ENCODE results near the gene PTPDC1.

PTPDC1 gene

DNA sequence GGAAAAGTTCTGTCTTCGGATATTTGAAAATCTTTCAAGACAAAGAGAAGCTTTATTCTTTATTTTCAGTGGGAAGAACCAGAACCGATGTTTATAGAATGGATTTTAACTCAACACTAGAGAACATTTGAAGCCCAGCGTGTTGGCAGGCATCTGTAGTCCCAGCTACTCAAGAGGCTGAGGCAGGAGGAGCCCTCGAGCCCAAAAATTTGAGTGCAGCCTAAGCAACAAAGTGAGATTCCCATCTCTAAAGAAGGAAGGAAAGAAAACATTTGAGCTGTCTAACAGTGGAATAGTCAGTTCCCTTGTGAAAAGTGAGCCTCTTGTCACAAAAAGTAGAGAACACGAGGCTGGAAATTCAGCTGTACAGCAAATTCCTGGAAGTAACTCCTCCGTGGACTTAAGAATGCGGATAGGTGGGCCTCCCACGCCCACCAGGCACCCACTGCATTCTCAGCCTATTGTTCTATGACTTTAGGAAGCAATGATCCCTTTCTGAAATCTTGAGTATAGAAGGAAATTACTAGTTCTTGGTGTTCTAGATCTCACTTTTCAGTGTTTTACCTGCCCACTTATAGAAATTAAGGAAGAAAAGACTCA, 2.3 kb upstream of the PTPDC1 start:
- TF ChIP-seq, protein P1, sequence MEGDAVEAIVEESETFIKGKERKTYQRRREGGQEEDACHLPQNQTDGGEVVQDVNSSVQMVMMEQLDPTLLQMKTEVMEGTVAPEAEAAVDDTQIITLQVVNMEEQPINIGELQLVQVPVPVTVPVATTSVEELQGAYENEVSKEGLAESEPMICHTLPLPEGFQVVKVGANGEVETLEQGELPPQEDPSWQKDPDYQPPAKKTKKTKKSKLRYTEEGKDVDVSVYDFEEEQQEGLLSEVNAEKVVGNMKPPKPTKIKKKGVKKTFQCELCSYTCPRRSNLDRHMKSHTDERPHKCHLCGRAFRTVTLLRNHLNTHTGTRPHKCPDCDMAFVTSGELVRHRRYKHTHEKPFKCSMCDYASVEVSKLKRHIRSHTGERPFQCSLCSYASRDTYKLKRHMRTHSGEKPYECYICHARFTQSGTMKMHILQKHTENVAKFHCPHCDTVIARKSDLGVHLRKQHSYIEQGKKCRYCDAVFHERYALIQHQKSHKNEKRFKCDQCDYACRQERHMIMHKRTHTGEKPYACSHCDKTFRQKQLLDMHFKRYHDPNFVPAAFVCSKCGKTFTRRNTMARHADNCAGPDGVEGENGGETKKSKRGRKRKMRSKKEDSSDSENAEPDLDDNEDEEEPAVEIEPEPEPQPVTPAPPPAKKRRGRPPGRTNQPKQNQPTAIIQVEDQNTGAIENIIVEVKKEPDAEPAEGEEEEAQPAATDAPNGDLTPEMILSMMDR (IDR thresholded peaks at IDR 0.05), result no peak

DNA sequence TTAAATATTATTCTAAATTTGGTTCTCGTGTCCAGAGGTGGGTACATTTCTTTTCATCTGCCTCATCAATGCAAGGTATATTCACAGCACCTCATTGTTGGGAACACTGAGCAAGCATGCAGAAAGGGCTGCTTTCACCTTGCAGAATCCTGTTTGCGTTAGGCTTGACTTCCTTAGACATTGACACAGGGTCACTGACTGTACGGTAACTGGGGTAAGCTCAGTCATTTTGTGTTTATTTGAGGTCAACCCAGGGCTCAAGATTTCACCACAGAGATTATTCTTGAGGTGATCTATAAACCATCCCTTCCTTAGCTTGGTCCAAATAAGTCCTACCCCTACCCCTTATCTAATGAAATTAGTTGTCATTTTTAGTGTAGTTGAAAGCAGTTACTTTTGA, 1.7 kb upstream of the PTPDC1 start:
- TF ChIP-seq, protein P1 (IDR thresholded peaks at IDR 0.05), result no peak

DNA sequence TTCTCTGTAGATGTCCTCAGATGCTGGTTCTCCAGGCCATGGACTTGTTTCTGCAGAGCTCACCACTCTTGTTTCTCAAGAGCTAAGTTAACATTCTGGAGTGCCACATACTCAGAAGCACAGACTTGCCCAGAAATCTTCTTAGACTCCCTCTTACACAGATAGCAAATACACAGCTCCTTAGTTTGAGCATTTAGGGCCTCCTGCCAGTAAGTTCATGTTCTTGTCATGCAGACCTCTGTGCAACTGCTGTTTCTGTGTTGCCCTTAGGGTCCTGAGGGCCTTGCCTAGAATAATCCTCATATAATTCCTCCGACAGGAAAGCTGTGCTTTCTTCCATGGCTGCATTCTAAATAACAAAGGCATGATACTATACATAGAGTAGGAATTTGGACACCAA, 1.3 kb upstream of the PTPDC1 start:
- TF ChIP-seq, protein P1 (IDR thresholded peaks at IDR 0.05), result no peak

DNA sequence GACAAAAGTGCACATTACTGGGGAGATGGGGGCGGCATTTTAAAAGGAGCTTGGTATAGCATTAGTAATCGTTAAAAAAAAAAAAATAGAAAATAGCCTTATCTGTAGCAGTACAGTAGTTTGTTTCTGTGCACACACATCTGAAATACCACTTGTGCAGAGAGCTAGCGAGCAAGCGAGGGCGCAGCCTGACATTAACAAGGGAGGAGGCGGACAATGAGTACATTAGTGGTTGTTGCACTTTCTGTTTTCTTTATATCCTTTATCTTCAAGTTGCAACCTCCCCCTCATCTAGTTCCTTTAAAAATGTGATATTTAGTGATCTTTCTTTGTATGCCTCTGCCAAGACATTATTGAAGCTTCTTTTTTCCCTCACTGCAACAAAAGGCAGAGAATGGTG, 880 bp upstream of the PTPDC1 start:
- TF ChIP-seq, protein P1 (IDR thresholded peaks at IDR 0.05), result no peak

DNA sequence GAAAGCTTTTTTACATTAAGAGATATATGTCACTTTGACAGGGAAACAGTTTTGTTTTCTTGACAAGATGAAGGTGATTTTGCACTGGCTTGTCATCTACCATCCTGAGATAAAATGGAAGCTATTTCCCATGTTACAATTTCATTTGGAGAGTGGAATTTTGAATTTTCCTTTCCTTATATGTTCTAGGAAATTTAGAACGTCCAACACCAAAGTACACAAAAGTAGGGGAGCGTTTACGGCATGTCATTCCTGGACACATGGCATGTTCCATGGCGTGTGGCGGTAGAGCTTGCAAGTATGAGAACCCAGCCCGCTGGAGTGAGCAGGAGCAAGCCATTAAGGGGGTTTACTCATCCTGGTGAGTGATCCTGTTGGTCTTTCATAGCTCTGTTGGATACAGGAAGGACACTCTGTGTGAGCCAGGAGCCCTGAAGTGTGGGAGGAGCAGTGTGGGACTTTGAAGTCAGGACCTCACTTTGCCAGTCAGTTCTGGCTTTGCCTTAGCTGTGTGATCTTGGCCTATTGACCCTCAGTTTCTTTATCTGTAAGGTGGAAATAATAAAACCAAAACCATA, 887 bp downstream of the PTPDC1 start:
- TF ChIP-seq, protein P1 (IDR thresholded peaks at IDR 0.05), result no peak

DNA sequence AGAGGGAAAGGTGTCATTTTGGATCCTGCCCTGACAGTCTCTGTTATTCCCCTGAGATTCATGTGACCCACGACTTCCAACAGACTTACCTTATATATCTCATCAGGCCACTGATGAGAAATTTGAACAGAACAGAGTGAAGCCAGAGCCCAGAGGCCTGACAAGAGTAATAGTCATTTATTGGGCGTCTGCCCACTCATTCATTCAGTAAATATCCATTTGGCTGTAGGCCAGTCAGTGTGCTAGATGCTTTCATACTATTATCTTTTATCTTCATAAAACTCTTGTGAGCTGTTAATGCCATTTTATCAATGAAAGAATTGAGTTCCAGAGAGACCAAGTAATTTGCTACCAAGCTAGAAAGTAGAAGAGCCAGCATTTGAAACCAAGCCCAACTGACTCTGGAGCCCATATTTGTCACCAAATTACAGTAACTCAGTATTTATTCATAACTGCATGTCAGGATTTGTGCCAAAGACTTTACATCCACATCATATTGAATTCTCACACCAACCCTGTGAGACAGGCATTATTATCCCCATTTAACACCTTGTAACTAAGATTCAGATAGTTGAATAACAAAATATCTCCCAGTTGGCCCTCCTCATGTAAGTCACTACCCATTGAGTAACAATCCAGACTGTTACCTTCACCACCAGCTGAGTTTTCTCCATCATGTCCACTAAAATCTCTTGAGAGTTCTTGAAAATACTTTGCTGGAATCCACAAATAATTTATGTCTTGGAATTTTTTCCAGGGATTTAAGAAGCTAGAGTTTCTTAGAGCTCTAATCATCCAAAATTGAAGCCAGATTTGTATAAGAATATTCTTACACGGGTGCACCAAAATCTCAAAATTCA, 2.5 kb downstream of the PTPDC1 start:
- TF ChIP-seq, protein P1 (IDR thresholded peaks at IDR 0.05), result no peak

DNA sequence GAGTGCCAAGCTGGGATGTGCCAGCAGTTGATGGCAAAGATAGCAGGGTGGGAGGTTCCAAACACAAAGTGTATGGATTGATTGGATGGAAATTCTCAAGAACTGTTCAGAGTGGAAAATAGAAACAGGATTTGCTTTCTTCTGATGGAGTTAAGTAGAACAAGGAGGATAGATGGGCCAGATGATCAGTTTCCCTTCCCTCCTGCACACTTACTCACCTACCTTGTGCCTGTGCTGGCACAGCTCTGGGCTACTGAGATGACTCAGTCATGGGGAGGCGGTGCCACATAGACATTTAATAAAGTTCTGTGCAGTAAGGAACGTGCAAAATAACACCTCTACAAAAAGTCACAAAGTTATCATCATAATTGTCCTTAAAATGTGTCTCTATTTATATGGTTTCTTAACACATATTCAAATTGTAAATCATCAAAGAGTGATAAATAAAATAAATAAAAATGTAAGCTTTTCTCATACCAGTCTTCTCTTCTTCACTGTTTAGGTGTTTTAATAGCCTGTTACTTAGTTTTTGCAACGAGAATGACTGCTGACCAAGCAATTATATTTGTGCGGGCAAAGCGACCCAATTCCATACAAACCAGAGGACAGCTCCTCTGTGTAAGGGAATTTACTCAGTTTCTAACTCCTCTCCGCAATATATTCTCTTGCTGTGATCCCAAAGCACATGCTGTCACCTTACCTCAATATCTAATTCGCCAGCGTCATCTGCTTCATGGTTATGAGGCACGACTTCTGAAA, 12.7 kb downstream of the PTPDC1 start:
- TF ChIP-seq, protein P1 (IDR thresholded peaks at IDR 0.05), result no peak

Measured in LNCAP (cell line).